WERI-Rb-1 (cell line): ENCODE results near the gene ZFYVE19.

Source experiments
- DNase-seq: peaks from one replicate; pipeline ENCODE4 v3.0.0-alpha.2; 2020
- H3K27ac ChIP-seq: fragments of 250-450 bp; sonication (Bioruptor Pico); 2 replicates; pipeline ENCODE4 v1.5.1; 2020; ENCODE audit warnings: mild to moderate bottlenecking, moderate library complexity
- H3K27me3 ChIP-seq: fragments of 250-450 bp; sonication (Bioruptor Pico); 2 replicates; pipeline ENCODE4 v1.5.1; 2021; ENCODE audit warnings: mild to moderate bottlenecking, low read depth, moderate library complexity; ENCODE audit not compliant: insufficient read depth, severe bottlenecking
- H3K36me3 ChIP-seq: fragments of 250-450 bp; sonication (Bioruptor Pico); 2 replicates; pipeline ENCODE4 v1.5.1; 2020; ENCODE audit warnings: mild to moderate bottlenecking, moderate library complexity
- H3K4me3 ChIP-seq: 2 replicates; pipeline ENCODE4 v1.5.1; 2011; ENCODE audit warnings: low read depth, mild to moderate bottlenecking, control low read depth, low read length
- H3K9me3 ChIP-seq: fragments of 250-450 bp; sonication (Bioruptor Pico); 2 replicates; pipeline ENCODE4 v1.5.1; 2021; ENCODE audit warnings: mild to moderate bottlenecking, moderate library complexity; ENCODE audit not compliant: severe bottlenecking
- CTCF ChIP-seq: IDR thresholded peaks from 2 replicates; pipeline ENCODE4 v1.5.1; 2011; ENCODE audit warnings: low read depth, mild to moderate bottlenecking, control low read depth, inconsistent platforms, low read length

ZFYVE19 gene

GRCh38 chr15:40847223-40847961, 40.5 kb downstream of the ZFYVE19 start:
- peak; percentile 88 for DNase-seq

GRCh38 chr15:40850576-40851112, 43.8 kb downstream of the ZFYVE19 start:
- H3K9me3 ChIP-seq, result no peaks in the 10 kb centered on the region
- H3K36me3 ChIP-seq, result no peaks in the 10 kb centered on the region
- TF ChIP-seq CTCF, result no peak
- no peak overlapping the region for H3K4me3 ChIP-seq
- no peaks in the 10 kb centered on the region for H3K27me3 ChIP-seq
- DNase-seq, result peak; percentile 38
- peak overlapping the region; percentile 85 for H3K27ac ChIP-seq

More at GRCh38 chr15:40847223-40847961, 40.5 kb downstream of the ZFYVE19 start:
- Histone ChIP-seq H3K27me3 (no peaks in the 10 kb centered on the region), H3K36me3 (no peaks in the 10 kb centered on the region), H3K4me3 (no peak overlapping the region), H3K27ac (peak overlapping the region; percentile 40), H3K9me3 (no peaks in the 10 kb centered on the region)
- TF ChIP-seq CTCF, result no peak

- Histone ChIP-seq H3K4me3 (no peak overlapping the region), H3K27me3 (no peaks in the 10 kb centered on the region), H3K36me3 (no peaks in the 10 kb centered on the region), H3K27ac (peak overlapping the region; percentile 85), H3K9me3 (no peaks in the 10 kb centered on the region)
- DNase-seq, result no peak
- TF ChIP-seq CTCF, result no peak
These were observed 45.6 kb downstream of the ZFYVE19 start for GRCh38 chr15:40852529-40852928.

GRCh38 chr15:40853241-40853890, 46.5 kb downstream of the ZFYVE19 start:
- H3K36me3 ChIP-seq, result no peaks in the 10 kb centered on the region
- DNase-seq, result no peak

GRCh38 chr15:40854161-40854560, 47.3 kb downstream of the ZFYVE19 start:
- H3K27ac ChIP-seq, result no peak overlapping the region
- H3K27me3 ChIP-seq, result no peaks in the 10 kb centered on the region
- H3K9me3 ChIP-seq, result no peaks in the 10 kb centered on the region
- DNase-seq, result no peak
- H3K4me3 ChIP-seq, result no peak overlapping the region
- no peak for TF ChIP-seq CTCF
- no peaks in the 10 kb centered on the region for H3K36me3 ChIP-seq

More at GRCh38 chr15:40853241-40853890, 46.5 kb downstream of the ZFYVE19 start:
- peak overlapping the region; percentile 30; the same call in 1 of the 2 replicates for H3K27ac ChIP-seq
- H3K27me3 ChIP-seq, result no peaks in the 10 kb centered on the region
- H3K4me3 ChIP-seq, result no peak overlapping the region
- TF ChIP-seq CTCF, result no peak
- no peaks in the 10 kb centered on the region for H3K9me3 ChIP-seq
